CD4-positive, alpha-beta T cell (primary cell): ENCODE data around the gene PIK3CD. TPM values are rescaled to one million over a fixed set of nuclear protein-coding genes. Genes with fewer than 3 reads are reported as not detected.

ENCODE experiments used
- ATAC-seq: fragments of 200-7000 bp; cut with Tn5 transposase; one replicate; pipeline ENCODE4 v1.10.0; 2022; ENCODE audit warnings: mild to moderate bottlenecking; ENCODE audit not compliant: poor library complexity
- CTCF ChIA-PET: fragments of 350-600 bp; sonication (Branson Sonifier 250); formaldehyde crosslinking; loops from one replicate; lab custom pipeline; 2021; ENCODE audit warnings: antibody characterized with exemption, inconsistent platforms; lab: Charles Lee
- POLR2A ChIA-PET: fragments of 350-600 bp; sonication (Branson Sonifier 250); formaldehyde crosslinking; loops from one replicate; lab custom pipeline; 2021; ENCODE audit warnings: antibody characterized with exemption, inconsistent platforms; lab: Charles Lee
- DNase-seq, 14 experiments: peaks; one replicate each; pipeline ENCODE4 v3.0.0-alpha.2; 2013 to 2020; ENCODE audit warnings: mixed read lengths in 2 of 14
- H3K27ac ChIP-seq, 2 donors: one replicate each; pipeline versions ENCODE4 v1.5.1 to v1.7.0; 2013; ENCODE audit warnings: low read length in 2 of 2, low read depth in 1 of 2, mild to moderate bottlenecking in 1 of 2
- H3K27me3 ChIP-seq, 2 experiments: 1 replicate in 1 of 2; 2 replicates in 1 of 2; pipeline versions ENCODE4 v1.6.1 to v1.7.0; 2013; ENCODE audit warnings: low read length in 2 of 2, control low read depth in 1 of 2, mild to moderate bottlenecking in 1 of 2, moderate library complexity in 1 of 2; ENCODE audit not compliant: insufficient read depth in 2 of 2, control insufficient read depth in 1 of 2
- H3K36me3 ChIP-seq: one replicate; pipeline ENCODE4 v1.6.1; 2013; ENCODE audit warnings: low read length, control low read depth; ENCODE audit not compliant: insufficient read depth
- H3K4me1 ChIP-seq: one replicate; pipeline ENCODE4 v1.6.1; 2013; ENCODE audit warnings: low read length, control low read depth; ENCODE audit not compliant: insufficient read depth
- H3K4me3 ChIP-seq: one replicate; pipeline ENCODE4 v1.5.1; 2013; ENCODE audit warnings: mild to moderate bottlenecking, low read length, moderate library complexity
- H3K9me3 ChIP-seq, 2 experiments: 1 replicate in 1 of 2; 2 replicates in 1 of 2; pipeline versions ENCODE4 v1.6.1 to v1.7.0; 2013; ENCODE audit warnings: low read length in 2 of 2, mild to moderate bottlenecking in 2 of 2, control low read depth in 1 of 2, moderate library complexity in 1 of 2; ENCODE audit not compliant: control insufficient read depth in 1 of 2, insufficient read depth in 1 of 2
- H3K27ac Mint-ChIP-seq: one replicate; pipeline ENCODE4 v1.8.0; 2020; ENCODE audit warnings: mixed read lengths
- H3K27me3 Mint-ChIP-seq: one replicate; pipeline ENCODE4 v1.8.0; 2021; ENCODE audit warnings: mixed read lengths
- H3K36me3 Mint-ChIP-seq: one replicate; pipeline ENCODE4 v1.8.0; 2021; ENCODE audit warnings: low read depth, mixed read lengths
- H3K4me1 Mint-ChIP-seq: one replicate; pipeline ENCODE4 v1.8.0; 2021; ENCODE audit warnings: low read depth, mixed read lengths
- H3K4me3 Mint-ChIP-seq: one replicate; pipeline ENCODE4 v1.8.0; 2020; ENCODE audit warnings: mild to moderate bottlenecking, mixed read lengths
- H3K9me3 Mint-ChIP-seq: one replicate; pipeline ENCODE4 v1.8.0; 2020; ENCODE audit warnings: mixed read lengths
- CTCF ChIP-seq: fragments of 200-600 bp; IDR thresholded peaks from one replicate; pipeline ENCODE4 v1.8.0; 2022; ENCODE audit warnings: antibody characterized with exemption, mild to moderate bottlenecking
- intact Hi-C, 2 experiments: fragments of 100-400 bp; cut with DNase I in 1 of 2; cut with micrococcal nuclease in 1 of 2; formaldehyde crosslinking; loops; one replicate each; pipeline versions ENCODE4 v1.15.1 to v1.9.0; 2023 to 2025; cut with DNase I, micrococcal nuclease
- total RNA-seq, 174 experiments: library from RNA in 2 of 174; stranded (reverse) in 2 of 174; gene quantifications; one replicate each; pipeline ENCODE4 v1.2.3 and lab custom pipeline; 2021 to 2026

The PIK3CD gene
- total RNA-seq, 2 experiments from 2014 or later = 202 to 213 TPM

GRCh38 chr1:9684801-9685200 is 33.3 kb downstream of the PIK3CD start:
- TF ChIP-seq CTCF = no peak
- peaks cover 83% of the 10 kb centered on the region for H3K4me1 ChIP-seq
- intact Hi-C loops = no loop called here
- no peaks in the 10 kb centered on the region for H3K9me3 ChIP-seq
- Mint-ChIP-seq H3K4me3 (peak overlapping the region; percentile 6), H3K36me3 (peaks cover 33% of the 10 kb centered on the region), H3K9me3 (no peaks in the 10 kb centered on the region), H3K27me3 (no peaks in the 10 kb centered on the region), H3K27ac (peak overlapping the region; percentile 83), H3K4me1 (peaks cover 63% of the 10 kb centered on the region)
- ChIA-PET CTCF (interaction anchor here (0.7 to 3.7 kb wide), 3 partner anchors 10 to 58 kb away, joined by 3 to 24 read pairs (median 3); no protein-coding TSS in a partner anchor), POLR2A (interaction anchor here (2.7 to 14.1 kb wide), 3 partner anchors 19 to 56 kb away, joined by 8 to 201 read pairs (median 60); partner anchors contain the start of gene PIK3CD)
- no peak overlapping the region for H3K27ac ChIP-seq
- H3K36me3 ChIP-seq = peaks cover 25% of the 10 kb centered on the region
- H3K4me3 ChIP-seq = no peak overlapping the region
- no peak for DNase-seq
- H3K27me3 ChIP-seq = no peaks in the 10 kb centered on the region
- no peak for ATAC-seq

DNA sequence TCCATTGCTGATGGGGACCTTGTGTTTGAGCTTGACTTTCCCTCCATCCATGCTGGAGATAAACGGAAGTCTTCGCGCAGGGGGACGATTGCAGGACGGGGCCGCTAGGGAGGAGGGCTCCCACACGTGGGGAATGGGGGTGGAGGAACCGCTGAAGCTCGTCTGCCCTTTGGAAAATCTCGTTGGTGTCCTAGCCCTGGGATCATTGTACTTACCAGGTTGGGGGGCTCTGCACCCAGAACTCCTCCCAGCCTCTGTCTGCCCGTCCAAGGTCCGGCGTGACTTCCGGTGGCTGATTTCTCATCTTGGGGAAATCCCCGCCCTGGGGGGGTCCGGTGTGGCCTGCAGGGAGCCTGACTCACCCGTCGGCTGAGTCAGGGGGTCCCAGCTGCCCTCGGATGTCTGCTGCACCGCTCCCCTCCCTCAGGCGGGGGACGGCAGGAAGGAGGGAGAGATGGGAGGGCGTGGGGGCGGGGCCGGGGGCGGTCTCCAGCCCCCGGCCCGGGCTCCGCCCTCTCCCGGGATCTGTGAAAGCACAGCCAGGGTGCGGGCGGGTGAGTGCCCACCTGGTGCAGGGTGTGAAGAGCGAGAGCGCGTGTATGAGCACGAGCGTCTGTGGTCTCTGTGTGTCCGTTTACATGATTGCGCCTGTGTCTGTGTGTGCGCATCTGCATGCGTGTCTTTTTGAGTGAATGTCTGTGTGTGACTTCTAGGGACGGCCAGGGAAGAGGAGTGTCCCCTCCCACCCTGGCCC is 35.8 kb downstream of the PIK3CD start:
- Histone ChIP-seq H3K4me3 (peak overlapping the region; percentile 61), H3K9me3 (no peaks in the 10 kb centered on the region), H3K4me1 (peaks cover 85% of the 10 kb centered on the region), H3K27me3 (no peaks in the 10 kb centered on the region), H3K36me3 (peaks cover 32% of the 10 kb centered on the region), H3K27ac (peak overlapping the region; percentile 37 to 79)
- ATAC-seq = peak; percentile 37
- TF ChIP-seq CTCF = no peak
- ChIA-PET POLR2A (interaction anchor here (0.8 to 14.1 kb wide), 8 partner anchors 15 to 59 kb away, joined by 3 to 201 read pairs (median 7); partner anchors contain the start of gene PIK3CD), CTCF (interaction anchor here (0.7 to 3.7 kb wide), 8 partner anchors 28 to 60 kb away, joined by 3 to 24 read pairs (median 6); partner anchors contain the start of gene PIK3CD)
- DNase-seq = peak; percentile 28 to 84 (median 55)
- peaks cover 71% of the 10 kb centered on the region for H3K4me1 Mint-ChIP-seq
- no peaks in the 10 kb centered on the region for H3K9me3 Mint-ChIP-seq
- H3K36me3 Mint-ChIP-seq = peaks cover 37% of the 10 kb centered on the region
- H3K27ac Mint-ChIP-seq = peak overlapping the region; percentile 74
- H3K27me3 Mint-ChIP-seq = no peaks in the 10 kb centered on the region
- intact Hi-C loops = loop anchor here (2.0 kb wide), 3 partner anchors 30 to 60 kb away; no protein-coding TSS in a partner anchor
- peak overlapping the region; percentile 88 for H3K4me3 Mint-ChIP-seq

GRCh38 chr1:9687874-9688582 is 36.5 kb downstream of the PIK3CD start:
- ATAC-seq (no peak), DNase-seq (no peak)
- Histone ChIP-seq H3K4me3 (peak overlapping the region; percentile 61), H3K9me3 (no peaks in the 10 kb centered on the region), H3K36me3 (peaks cover 37% of the 10 kb centered on the region), H3K27me3 (no peaks in the 10 kb centered on the region), H3K4me1 (peaks cover 80% of the 10 kb centered on the region), H3K27ac (peak overlapping the region; percentile 40 to 79)
- Mint-ChIP-seq H3K9me3 (no peaks in the 10 kb centered on the region), H3K36me3 (peaks cover 42% of the 10 kb centered on the region), H3K27ac (peak overlapping the region; percentile 74), H3K27me3 (no peaks in the 10 kb centered on the region), H3K4me3 (peak overlapping the region; percentile 88), H3K4me1 (peaks cover 77% of the 10 kb centered on the region)
- TF ChIP-seq CTCF = no peak
- intact Hi-C loops = loop anchor here (2.0 kb wide), 4 partner anchors 29 to 61 kb away; no protein-coding TSS in a partner anchor
- CTCF ChIA-PET = interaction anchor here (1.2 to 3.7 kb wide), 4 partner anchors 29 to 61 kb away, joined by 3 to 24 read pairs (median 5); partner anchors contain the start of gene PIK3CD
- POLR2A ChIA-PET = interaction anchor here (1.3 to 14.1 kb wide), 4 partner anchors 16 to 59 kb away, joined by 6 to 201 read pairs (median 79); partner anchors contain the start of gene PIK3CD
